Measurements from ENCODE around the gene MKLN1.

- TF ChIP-seq POLR2A (IDR thresholded peaks at IDR 0.05; ENCODE audit: borderline replicate concordance, extremely low read depth, insufficient read depth, insufficient read length) (no peak), ZBTB33 (IDR thresholded peaks at IDR 0.05; ENCODE audit: extremely low read depth, insufficient replicate concordance, low read length) (no peak), CTCF (IDR thresholded peaks at IDR 0.05 in 2 of 3, conservative IDR thresholded peaks at IDR 0.05 in 1 of 3; ENCODE audit: borderline replicate concordance in 1 of 3, insufficient read depth in 1 of 3, low read depth in 2 of 3, low read length in 2 of 3) (no peak), POLR2AphosphoS5 (IDR thresholded peaks at IDR 0.05; ENCODE audit: low read depth, low read length) (no peak), CEBPB (IDR thresholded peaks at IDR 0.05; ENCODE audit: low read depth) (no peak), EZH2phosphoT487 (IDR thresholded peaks at IDR 0.05; ENCODE audit: borderline replicate concordance) (no peak), SRF (IDR thresholded peaks at IDR 0.05; ENCODE audit: low read depth) (no peak), MAX (IDR thresholded peaks at IDR 0.05) (no peak), REST (IDR thresholded peaks at IDR 0.05; ENCODE audit: low read depth) (no peak), TCF7L2 (IDR thresholded peaks at IDR 0.05; ENCODE audit: borderline replicate concordance, extremely low read depth, insufficient read depth, insufficient read length) (no peak), YY1 (IDR thresholded peaks at IDR 0.05; ENCODE audit: extremely low read depth, insufficient replicate concordance, low read depth, low read length) (no peak), EGR1 (IDR thresholded peaks at IDR 0.05; ENCODE audit: low read depth) (no peak), RAD21 (IDR thresholded peaks at IDR 0.05; ENCODE audit: low read depth) (no peak), EZH2 (IDR thresholded peaks at IDR 0.05) (no peak)
Observed at GRCh38 chr7:131281266-131282048, 46.2 kb upstream of the MKLN1 start.

Measured in HCT116 (cell line).